H1 (cell line): ENCODE measurements around the gene CD84. TPM values are rescaled to one million over a fixed set of nuclear protein-coding genes. Genes with fewer than 3 reads are reported as not detected.

Experiments used
- CTCF ChIA-PET: fragments of 300-600 bp; sonication (Branson Sonifier 250); formaldehyde crosslinking; loops from one replicate; lab custom pipeline; 2021; ENCODE audit not compliant: partially characterized antibody; lab: Charles Lee
- POLR2A ChIA-PET: fragments of 300-600 bp; sonication (Branson Sonifier 250); formaldehyde crosslinking; loops from one replicate; lab custom pipeline; 2021; ENCODE audit warnings: inconsistent platforms; ENCODE audit not compliant: partially characterized antibody; lab: Charles Lee
- DNase-seq, 2 experiments: peaks; one replicate each; pipeline versions ENCODE4 v3.0.0 to v3.0.0-alpha.2; 2010 to 2022; ENCODE audit warnings: low spot score in 2 of 2, low read depth in 1 of 2, mixed read lengths in 1 of 2
- FAIRE-seq: peaks from 2 replicates; lab custom pipeline; 2011; peaks lifted over from hg19 to GRCh38; lab: Jason Lieb, UNC
- H2AFZ ChIP-seq: 2 replicates; pipeline ENCODE4 v1.8.1; 2012; ENCODE audit warnings: low read length, inconsistent platforms
- H2AK5ac ChIP-seq: 2 replicates; pipeline ENCODE4 v1.6.1; 2013; ENCODE audit warnings: low read depth, low read length
- H2BK120ac ChIP-seq: replicated peaks from 2 replicates; pipeline ENCODE3; 2013; ENCODE audit warnings: low read depth, low read length, inconsistent platforms
- H2BK12ac ChIP-seq: 2 replicates; pipeline ENCODE4 v1.6.1; 2013; ENCODE audit warnings: low read depth, low read length
- H2BK15ac ChIP-seq: 2 replicates; pipeline ENCODE4 v1.6.1; 2013; ENCODE audit warnings: low read length
- H2BK20ac ChIP-seq: 2 replicates; pipeline ENCODE4 v1.6.1; 2013; ENCODE audit warnings: low read length
- H2BK5ac ChIP-seq: 2 replicates; pipeline ENCODE4 v1.6.1; 2013; ENCODE audit warnings: low read depth, low read length
- H3K14ac ChIP-seq: 2 replicates; pipeline ENCODE4 v1.6.1; 2013; ENCODE audit warnings: inconsistent platforms; ENCODE audit not compliant: insufficient read length
- H3K18ac ChIP-seq: 2 replicates; pipeline ENCODE4 v1.6.1; 2013; ENCODE audit warnings: low read length; ENCODE audit errors: extremely low read depth
- H3K23ac ChIP-seq: 2 replicates; pipeline ENCODE4 v1.6.1; 2013; ENCODE audit warnings: inconsistent platforms; ENCODE audit not compliant: insufficient read length
- H3K23me2 ChIP-seq: 2 replicates; pipeline ENCODE4 v1.6.1; 2013; ENCODE audit warnings: low read depth, low read length
- H3K27ac ChIP-seq: 2 replicates; pipeline ENCODE4 v1.6.1; 2011; ENCODE audit warnings: low read depth, low read length, inconsistent platforms
- H3K27me3 ChIP-seq, 4 experiments: replicated peaks in 1 of 4; 1 replicate in 1 of 4; 2 replicates in 3 of 4; pipeline versions ENCODE4 v1.6.1 to v1.8.1; 2011 to 2013; ENCODE audit warnings: low read length in 3 of 4, mild to moderate bottlenecking in 3 of 4, inconsistent platforms in 2 of 4, mixed read lengths in 2 of 4, moderate library complexity in 1 of 4; ENCODE audit not compliant: control insufficient read depth in 3 of 4, insufficient read depth in 3 of 4; ENCODE audit errors: extremely low read depth in 1 of 4
- H3K36me3 ChIP-seq, 4 experiments: 2 replicates each; pipeline versions ENCODE4 v1.6.1 to v1.8.1; 2011 to 2013; ENCODE audit warnings: mild to moderate bottlenecking in 4 of 4, low read length in 3 of 4, moderate library complexity in 2 of 4, control low read depth in 1 of 4, inconsistent platforms in 1 of 4; ENCODE audit not compliant: insufficient read depth in 4 of 4, control insufficient read depth in 2 of 4
- H3K4ac ChIP-seq: replicated peaks from 2 replicates; pipeline ENCODE3; 2013; ENCODE audit warnings: low read length, low read depth, mixed read lengths, inconsistent platforms; ENCODE audit not compliant: insufficient read length
- H3K4me1 ChIP-seq, 4 experiments: replicated peaks in 1 of 4; 1 replicate in 1 of 4; 2 replicates in 3 of 4; pipeline versions ENCODE4 v1.6.1 to v1.8.1; 2011 to 2013; ENCODE audit warnings: low read length in 3 of 4, inconsistent platforms in 2 of 4, mixed read lengths in 1 of 4; ENCODE audit not compliant: insufficient read depth in 4 of 4, control insufficient read depth in 3 of 4
- H3K4me2 ChIP-seq, 2 experiments: 2 replicates each; pipeline versions ENCODE4 v1.6.1 to v1.8.1; 2011 to 2013; ENCODE audit warnings: low read depth in 2 of 2, low read length in 2 of 2, control low read depth in 1 of 2, inconsistent platforms in 1 of 2, mild to moderate bottlenecking in 1 of 2; ENCODE audit not compliant: insufficient read depth in 1 of 2
- H3K4me3 ChIP-seq, 4 experiments: fragments of 200-600, 300-600 bp in 1 of 4; sonication (generic), shearing (Covaris generic), sonication (Bioruptor Twin) in 1 of 4; 2 replicates each; pipeline versions ENCODE4 v1.5.1 to v1.8.1; 2011 to 2016; ENCODE audit warnings: low read length in 4 of 4, low read depth in 3 of 4, control low read depth in 2 of 4, inconsistent platforms in 2 of 4, mild to moderate bottlenecking in 2 of 4, mixed read lengths in 1 of 4, moderate library complexity in 1 of 4; ENCODE audit not compliant: insufficient read depth in 2 of 4; ENCODE audit errors: extremely low read depth in 1 of 4
- H3K56ac ChIP-seq: replicated peaks from 2 replicates; pipeline ENCODE3; 2013; ENCODE audit warnings: low read depth, mild to moderate bottlenecking, mixed read lengths, low read length, inconsistent platforms; ENCODE audit not compliant: insufficient read length
- H3K79me1 ChIP-seq: 2 replicates; pipeline ENCODE4 v1.6.1; 2013; ENCODE audit warnings: low read depth, low read length, control low read depth
- H3K79me2 ChIP-seq, 2 experiments: 2 replicates each; pipeline versions ENCODE4 v1.6.1 to v1.8.1; 2012 to 2013; ENCODE audit warnings: low read length in 2 of 2, mild to moderate bottlenecking in 2 of 2, inconsistent platforms in 1 of 2; ENCODE audit not compliant: insufficient read depth in 2 of 2, control insufficient read depth in 1 of 2
- H3K9ac ChIP-seq, 4 experiments: replicated peaks in 1 of 4; 1 replicate in 1 of 4; 2 replicates in 3 of 4; pipeline versions ENCODE4 v1.6.1 to v1.8.1; 2011 to 2013; ENCODE audit warnings: low read depth in 3 of 4, low read length in 3 of 4, control low read depth in 2 of 4, mild to moderate bottlenecking in 2 of 4, moderate library complexity in 2 of 4, inconsistent platforms in 1 of 4; ENCODE audit errors: extremely low read depth in 1 of 4
- H3K9me3 ChIP-seq, 2 experiments: 2 replicates each; pipeline versions ENCODE4 v1.6.1 to v1.8.1; 2012 to 2013; ENCODE audit warnings: mild to moderate bottlenecking in 2 of 2, moderate library complexity in 2 of 2, control low read depth in 1 of 2, inconsistent platforms in 1 of 2, low read depth in 1 of 2, low read length in 1 of 2, mixed read lengths in 1 of 2; ENCODE audit not compliant: insufficient read depth in 2 of 2
- H4K20me1 ChIP-seq, 2 experiments: replicated peaks in 1 of 2; 2 replicates each; pipeline versions ENCODE3 to v1.8.1; 2011 to 2013; ENCODE audit warnings: inconsistent platforms in 2 of 2, low read length in 2 of 2, mild to moderate bottlenecking in 1 of 2; ENCODE audit not compliant: insufficient read depth in 2 of 2, control insufficient read depth in 1 of 2
- H4K5ac ChIP-seq: 2 replicates; pipeline ENCODE4 v1.6.1; 2013; ENCODE audit warnings: low read length, low read depth, mixed read lengths, inconsistent platforms; ENCODE audit not compliant: insufficient read length
- H4K8ac ChIP-seq: 2 replicates; pipeline ENCODE4 v1.8.0; 2013; ENCODE audit warnings: mild to moderate bottlenecking, moderate library complexity, low read length, inconsistent platforms; ENCODE audit not compliant: insufficient read depth; ENCODE audit errors: extremely low read depth
- H4K91ac ChIP-seq: replicated peaks from 2 replicates; pipeline ENCODE3; 2013; ENCODE audit warnings: low read length, mixed read lengths, inconsistent platforms; ENCODE audit not compliant: insufficient read length
- CTCF ChIP-seq, 3 experiments: IDR thresholded peaks; 1 replicate in 2 of 3; 2 replicates in 1 of 3; pipeline versions ENCODE4 v1.5.1 to v1.6.1; 2011; ENCODE audit warnings: low read length in 3 of 3, mild to moderate bottlenecking in 3 of 3, inconsistent platforms in 2 of 3, low read depth in 1 of 3, moderate library complexity in 1 of 3; ENCODE audit not compliant: insufficient read depth in 1 of 3; ENCODE audit errors: control extremely low read depth in 1 of 3
- RAD21 ChIP-seq, 2 experiments: IDR thresholded peaks in 1 of 2; conservative IDR thresholded peaks in 1 of 2; 2 replicates each; pipeline ENCODE4 v1.6.1; 2011; ENCODE audit warnings: low read depth in 2 of 2, low read length in 2 of 2, improper control_type of control experiment in 1 of 2, inconsistent platforms in 1 of 2, mild to moderate bottlenecking in 1 of 2, moderate library complexity in 1 of 2
- TAF7 ChIP-seq: optimal IDR thresholded peaks from 2 replicates; pipeline ENCODE3; 2011; ENCODE audit warnings: low read depth, mild to moderate bottlenecking, inconsistent platforms, low read length, moderate library complexity, borderline replicate concordance
- WGBS, 2 experiments: shearing (Covaris generic) in 1 of 2; methylation state at CpG; one replicate each; pipeline versions ENCODE4 v1.1.6 to v1.1.7; 2013 to 2015; ENCODE audit warnings: low lambda C conversion rate in 2 of 2, mixed read lengths in 2 of 2, inconsistent platforms in 1 of 2, low coverage in 1 of 2, missing lambda C conversion rate in 1 of 2; ENCODE audit not compliant: insufficient replicate concordance in 2 of 2, insufficient coverage in 1 of 2, insufficient read length in 1 of 2; ENCODE audit errors: extremely low coverage in 1 of 2, missing lambda C conversion rate in 1 of 2; 5-methylcytosine and 5-hydroxymethylcytosine counted together
- polyA plus RNA-seq, 7 experiments: library from polyadenylated mRNA; depleted of rRNA in 3 of 7; stranded (reverse) in 5 of 7; unstranded in 2 of 7; fragments of >200 nt in 5 of 7; fragments of 200-250 nt in 2 of 7; gene quantifications; 1 replicate in 5 of 7; 2 replicates in 1 of 7; 4 replicates in 1 of 7; pipeline versions ENCODE4 v1.2.1 to v1.2.3, GENCODE V29; 2011 to 2013; ENCODE audit warnings: missing spikeins in 2 of 7, mixed read lengths in 2 of 7
- total RNA-seq: library from RNA; stranded (reverse); fragmentation: NEBNext Ultra II Directional; extraction: Animal tissue kit (Norgen Biotek cat#: 25700); gene quantifications from 2 replicates; pipeline ENCODE4 v1.2.1, GENCODE V29; 2021

Gene CD84
- total and polyA plus RNA-seq, 2 of the 8 experiments (the other 6 are each of a cell fraction or from before 2014, with no cell fraction given) = not detected

- Histone ChIP-seq H3K27ac (no peak overlapping the region), H2BK12ac (0 out of 2 replicates have a peak overlapping the region, but pooled peaks have one; percentile 64), H3K27me3 (no peaks in the 10 kb centered on the region), H3K79me2 (no peaks in the 10 kb centered on the region), H3K56ac (no peak overlapping the region), H3K4ac (no peak overlapping the region), H3K79me1 (no peaks in the 10 kb centered on the region), H3K4me2 (no peak overlapping the region), H2AK5ac (no peak overlapping the region), H2BK20ac (no peak overlapping the region), H3K36me3 (no peaks in the 10 kb centered on the region), H3K4me3 (no peak overlapping the region), H2BK5ac (no peak overlapping the region), H2BK120ac (no peak overlapping the region), H3K23me2 (no peaks in the 10 kb centered on the region), H4K8ac (no peak overlapping the region), H3K23ac (no peak overlapping the region), H2BK15ac (no peak overlapping the region), H2AFZ (no peak overlapping the region), H4K20me1 (no peaks in the 10 kb centered on the region), H3K4me1 (no peaks in the 10 kb centered on the region), H4K91ac (no peak overlapping the region), H4K5ac (no peak overlapping the region), H3K14ac (no peak overlapping the region), H3K18ac (peak overlapping the region; percentile 29; the same call in 1 of the 2 replicates), H3K9ac (no peak overlapping the region), H3K9me3 (no peaks in the 10 kb centered on the region)
- FAIRE-seq (no peak), DNase-seq (peak; percentile 17 to 81)
- ChIA-PET POLR2A (no interaction called here), CTCF (interaction anchor here (0.6 to 9.6 kb wide), 15 partner anchors 10 to 128 kb away, joined by 3 to 88 read pairs (median 4); no protein-coding TSS in a partner anchor)
- 70% methylated on average over 6 of the region's 6 CpGs; no CpG with 5 or more reads in 1 of the 2 experiments for WGBS, 2 experiments
- TF ChIP-seq CTCF (IDR thresholded peaks at IDR 0.05; ENCODE audit: control extremely low read depth in 1 of 3, insufficient read depth in 1 of 3, low read depth in 1 of 3, low read length in 3 of 3) = peak; percentile 66 to 77 (median 75)
- TF ChIP-seq RAD21 (IDR thresholded peaks at IDR 0.05 in 1 of 2, conservative IDR thresholded peaks at IDR 0.05 in 1 of 2; ENCODE audit: low read depth in 2 of 2, low read length in 2 of 2) = peak; percentile 62 to 76
- no peak for TF ChIP-seq TAF7
Observed at GRCh38 chr1:160550572-160551034, 28.7 kb downstream of the CD84 start.
